Colonic mucosa (tissue), 4 donors: ENCODE results near the gene ZNF750. TPM values are rescaled to one million over a fixed set of nuclear protein-coding genes. Genes with fewer than 3 reads are reported as not detected.

Experiments
- DNase-seq: peaks from one replicate; pipeline ENCODE4 v3.0.0-alpha.2; 2020
- H3K27ac ChIP-seq: fragments of 200-600 bp; one replicate; pipeline ENCODE4 v1.8.0; 2021
- H3K27me3 ChIP-seq: fragments of 200-600 bp; one replicate; pipeline ENCODE4 v1.8.0; 2021
- H3K36me3 ChIP-seq: fragments of 200-600 bp; one replicate; pipeline ENCODE4 v1.8.0; 2021
- H3K4me1 ChIP-seq: fragments of 200-600 bp; one replicate; pipeline ENCODE4 v1.8.0; 2021; ENCODE audit warnings: mild to moderate bottlenecking
- H3K4me3 ChIP-seq: fragments of 200-600 bp; one replicate; pipeline ENCODE4 v1.8.0; 2021
- H3K9ac ChIP-seq, 2 donors: one replicate each; pipeline ENCODE4 v1.7.0; 2013; ENCODE audit warnings: control low read depth in 2 of 2, low read depth in 2 of 2, low read length in 2 of 2
- H3K9me3 ChIP-seq: fragments of 200-600 bp; one replicate; pipeline ENCODE4 v1.8.0; 2021
- intact Hi-C: fragments of 100-400 bp; cut with DNase I; formaldehyde crosslinking; loops from one replicate; pipeline ENCODE4 v1.14.1; 2022
- total RNA-seq, 2 donors: library from RNA; stranded (reverse); fragmentation: NEBNext Ultra II Directional in 1 of 2; extraction: Animal tissue kit (Norgen Biotek cat#: 25700) in 1 of 2; gene quantifications; one replicate each; pipeline ENCODE4 v1.2.1, GENCODE V29; 2021
- TF ChIP-seq, protein P1 (sequence below): fragments of 200-600 bp; IDR thresholded peaks from one replicate; pipeline ENCODE4 v1.8.0; 2022; ENCODE audit warnings: antibody characterized with exemption, mild to moderate bottlenecking
- donor health status: healthy.
- donor health status: DM: no; HTN: no; CAD: no.
- donor health status: DM: no; HTN: no; CAD: no.

Gene ZNF750
- total RNA-seq, 2 donors from 2014 or later: not detected

DNA sequence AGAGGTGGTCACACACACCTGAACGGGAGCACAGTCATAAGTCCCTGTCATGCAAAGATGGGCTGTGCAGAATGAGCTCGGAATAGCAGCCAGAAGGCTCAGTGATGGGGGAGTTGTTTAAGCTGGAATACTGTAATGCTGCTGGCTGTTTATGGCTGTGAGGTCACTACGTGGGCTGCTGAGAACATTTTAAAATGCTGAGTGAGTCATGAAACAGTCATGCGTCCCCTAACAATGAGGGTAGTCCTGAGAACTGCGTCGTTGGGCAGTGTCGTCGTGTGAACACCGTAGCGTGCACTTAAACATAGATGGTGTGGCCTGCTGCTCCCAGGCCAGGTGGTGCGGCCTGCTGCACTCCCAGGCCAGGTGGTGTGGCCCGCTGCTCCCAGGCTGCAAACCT, 48.3 kb downstream of the ZNF750 start:
- Histone ChIP-seq H3K9me3 (no peaks in the 10 kb centered on the region), H3K4me1 (peaks cover 8% of the 10 kb centered on the region), H3K4me3 (no peak overlapping the region), H3K27me3 (no peaks in the 10 kb centered on the region), H3K36me3 (no peaks in the 10 kb centered on the region), H3K27ac (no peak overlapping the region), H3K9ac (no peak overlapping the region)
- no peak for DNase-seq
- intact Hi-C loops: no loop called here
- TF ChIP-seq, protein P1, sequence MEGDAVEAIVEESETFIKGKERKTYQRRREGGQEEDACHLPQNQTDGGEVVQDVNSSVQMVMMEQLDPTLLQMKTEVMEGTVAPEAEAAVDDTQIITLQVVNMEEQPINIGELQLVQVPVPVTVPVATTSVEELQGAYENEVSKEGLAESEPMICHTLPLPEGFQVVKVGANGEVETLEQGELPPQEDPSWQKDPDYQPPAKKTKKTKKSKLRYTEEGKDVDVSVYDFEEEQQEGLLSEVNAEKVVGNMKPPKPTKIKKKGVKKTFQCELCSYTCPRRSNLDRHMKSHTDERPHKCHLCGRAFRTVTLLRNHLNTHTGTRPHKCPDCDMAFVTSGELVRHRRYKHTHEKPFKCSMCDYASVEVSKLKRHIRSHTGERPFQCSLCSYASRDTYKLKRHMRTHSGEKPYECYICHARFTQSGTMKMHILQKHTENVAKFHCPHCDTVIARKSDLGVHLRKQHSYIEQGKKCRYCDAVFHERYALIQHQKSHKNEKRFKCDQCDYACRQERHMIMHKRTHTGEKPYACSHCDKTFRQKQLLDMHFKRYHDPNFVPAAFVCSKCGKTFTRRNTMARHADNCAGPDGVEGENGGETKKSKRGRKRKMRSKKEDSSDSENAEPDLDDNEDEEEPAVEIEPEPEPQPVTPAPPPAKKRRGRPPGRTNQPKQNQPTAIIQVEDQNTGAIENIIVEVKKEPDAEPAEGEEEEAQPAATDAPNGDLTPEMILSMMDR: no peak

DNA sequence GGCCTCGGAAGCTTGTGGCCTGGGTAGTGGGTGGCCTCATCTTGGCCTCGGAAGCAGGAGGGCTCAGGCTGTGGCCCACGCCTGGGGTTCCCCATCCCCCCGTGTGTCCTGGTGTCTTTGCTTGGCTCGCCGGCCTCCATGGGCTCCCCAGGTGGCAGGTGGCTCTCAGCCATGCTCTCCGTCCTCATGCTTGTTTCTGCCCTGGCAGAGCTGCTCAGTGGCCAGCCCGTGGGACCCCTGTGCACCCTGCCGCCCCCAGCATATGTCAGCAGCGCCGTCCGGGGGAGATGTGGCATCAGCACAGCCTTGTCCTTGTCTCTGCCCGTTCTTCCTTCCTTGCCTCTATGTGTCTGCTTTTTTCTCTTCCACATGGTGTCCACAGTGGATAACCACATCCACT, 49.4 kb downstream of the ZNF750 start:
- peaks cover 1% of the 10 kb centered on the region for H3K4me1 ChIP-seq
- H3K27ac ChIP-seq: no peak overlapping the region

DNA sequence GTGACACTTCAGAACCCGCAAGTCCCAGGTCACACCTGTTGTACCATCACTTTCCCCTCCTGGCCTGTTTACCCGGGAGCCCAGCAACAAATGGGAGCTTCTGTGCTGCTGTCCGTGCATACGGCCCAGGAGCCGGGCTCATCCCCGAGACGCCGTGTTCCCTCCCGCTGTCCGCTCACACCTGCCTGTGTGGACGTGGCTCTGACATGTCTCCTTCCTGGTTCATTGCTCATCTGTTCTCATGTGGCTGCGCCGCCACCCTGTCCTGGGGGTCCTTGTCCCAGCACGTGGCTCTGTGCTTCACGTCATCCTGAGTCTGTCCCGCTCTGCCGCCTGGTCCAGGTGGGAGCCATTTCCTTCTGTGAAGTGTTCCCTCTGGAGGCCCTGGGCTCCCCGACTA, 50.0 kb downstream of the ZNF750 start:
- H3K4me3 ChIP-seq: no peak overlapping the region
- no peaks in the 10 kb centered on the region for H3K9me3 ChIP-seq
- DNase-seq: no peak
- intact Hi-C loops: no loop called here
- no peak overlapping the region for H3K27ac ChIP-seq
- no peaks in the 10 kb centered on the region for H3K27me3 ChIP-seq
- no peaks in the 10 kb centered on the region for H3K36me3 ChIP-seq
- H3K4me1 ChIP-seq: no peaks in the 10 kb centered on the region
- TF ChIP-seq, protein P1: no peak
- H3K9ac ChIP-seq: no peak overlapping the region

More for the DNA sequence above, 49.4 kb downstream of the ZNF750 start:
- H3K9me3 ChIP-seq: no peaks in the 10 kb centered on the region
- no peak for DNase-seq
- TF ChIP-seq, protein P1: no peak
- no peaks in the 10 kb centered on the region for H3K36me3 ChIP-seq
- intact Hi-C loops: no loop called here
- H3K9ac ChIP-seq: no peak overlapping the region
- H3K4me3 ChIP-seq: no peak overlapping the region
- no peaks in the 10 kb centered on the region for H3K27me3 ChIP-seq

DNA sequence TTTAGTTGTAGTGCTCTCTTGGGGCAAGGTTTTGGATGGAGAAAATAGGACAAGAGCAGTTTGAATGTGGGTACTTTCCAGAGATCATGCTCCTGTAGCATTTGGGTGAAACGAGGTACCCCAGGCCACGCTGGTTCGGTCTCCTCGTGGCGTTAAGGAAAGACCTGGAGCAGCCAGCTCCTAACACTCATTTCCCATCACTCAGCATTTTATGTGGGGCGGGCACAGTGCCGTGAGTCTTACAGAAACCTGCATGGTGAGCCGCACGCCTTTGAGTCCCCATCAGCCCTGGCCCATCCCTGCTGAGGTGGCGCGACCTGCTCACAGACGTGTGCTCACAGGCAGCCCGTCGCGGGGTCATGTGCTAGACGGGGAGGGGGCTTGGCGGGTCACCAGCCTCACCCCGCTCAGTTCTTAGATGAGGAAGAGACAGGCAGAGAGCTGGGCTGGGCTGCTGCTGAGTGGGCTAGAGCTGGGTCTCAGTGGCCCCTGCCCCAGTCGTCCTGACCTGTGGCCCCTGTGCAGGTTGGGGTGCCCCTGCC, 50.7 kb downstream of the ZNF750 start:
- Histone ChIP-seq H3K4me3 (no peak overlapping the region), H3K27me3 (no peaks in the 10 kb centered on the region), H3K27ac (no peak overlapping the region), H3K9ac (no peak overlapping the region), H3K4me1 (no peaks in the 10 kb centered on the region), H3K9me3 (no peaks in the 10 kb centered on the region), H3K36me3 (no peaks in the 10 kb centered on the region)
- TF ChIP-seq, protein P1: no peak
- intact Hi-C loops: no loop called here
- no peak for DNase-seq

DNA sequence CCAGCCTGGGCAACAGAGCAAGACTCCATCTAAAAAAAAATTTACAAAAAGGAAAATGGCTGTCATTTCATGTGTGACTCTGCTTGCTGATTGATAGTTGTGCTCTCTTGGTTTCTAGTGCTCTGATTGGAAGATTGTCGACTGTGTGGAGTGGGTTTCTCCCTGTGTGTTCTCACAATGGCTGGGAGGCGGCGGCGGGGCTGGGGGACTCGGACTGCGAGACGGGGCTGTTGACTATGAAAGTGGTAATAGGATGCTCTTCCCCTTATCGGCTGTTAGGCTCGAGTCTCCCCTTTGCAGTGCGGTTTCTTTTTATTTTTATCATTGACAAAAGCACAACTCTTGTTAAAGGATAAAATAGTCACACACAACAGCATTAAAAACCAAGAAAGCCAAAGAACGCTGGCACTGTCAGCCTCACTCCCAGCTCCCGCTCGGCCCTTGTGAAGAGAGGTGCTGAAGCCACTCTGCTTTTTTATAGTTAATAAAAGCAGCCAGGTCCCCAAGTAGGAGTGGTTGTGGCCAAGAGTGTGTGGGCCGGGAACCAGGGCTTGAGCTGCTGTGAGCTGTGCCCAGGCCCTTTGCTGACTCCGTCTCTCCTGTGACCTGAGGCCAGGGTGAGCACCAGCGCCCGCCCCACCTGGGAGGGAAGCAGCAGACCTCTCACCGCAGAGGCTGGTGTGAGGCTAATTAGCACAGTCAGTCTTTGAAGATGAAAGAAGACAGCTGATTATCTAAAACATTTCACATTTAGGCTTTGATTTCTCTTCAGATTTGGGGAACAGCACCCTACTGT, 51.4 kb downstream of the ZNF750 start:
- H3K27ac ChIP-seq: no peak overlapping the region
- no peaks in the 10 kb centered on the region for H3K27me3 ChIP-seq
- no peaks in the 10 kb centered on the region for H3K36me3 ChIP-seq
- no peaks in the 10 kb centered on the region for H3K4me1 ChIP-seq
- H3K9me3 ChIP-seq: no peaks in the 10 kb centered on the region
- TF ChIP-seq, protein P1: no peak
- intact Hi-C loops: no loop called here
- no peak overlapping the region for H3K9ac ChIP-seq
- no peak for DNase-seq
- H3K4me3 ChIP-seq: no peak overlapping the region
